Left renal cortex interstitium (tissue), 4 donors: Measurements from ENCODE around the gene LTBP1. TPM values are rescaled to one million over a fixed set of nuclear protein-coding genes. Genes with fewer than 3 reads are reported as not detected.
"Not testable (repeated sequence)": the region's sequence is repeated elsewhere in the genome, so short reads cannot be mapped to it uniquely, and the experiment has no call there.

ENCODE experiments used
- DNase-seq, 4 donors: peaks; one replicate each; pipeline ENCODE4 v3.0.0-alpha.2; 2013; ENCODE audit warnings: low read depth in 4 of 4, low spot score in 2 of 4, missing footprints in 1 of 4
- polyA plus RNA-seq, 4 donors: library from polyadenylated mRNA; unstranded; fragments of 120-200 nt; gene quantifications; one replicate each; pipeline ENCODE4 v1.2.1, GENCODE V29; 2013; ENCODE audit not compliant: insufficient read length in 4 of 4

The LTBP1 gene
- polyA plus RNA-seq, 4 donors = 65.7 to 85.2 (median 76.3) TPM

GRCh38 chr2:32958821-32959220 lies 12.1 kb downstream of the LTBP1 start:
- DNase-seq = no peak

- DNase-seq = no peak
Measured at GRCh38 chr2:32960238-32960637, 13.5 kb downstream of the LTBP1 start.

GRCh38 chr2:32960647-32961403 lies 14.1 kb downstream of the LTBP1 start:
- DNase-seq = no peak

- no peak for DNase-seq
Measured at GRCh38 chr2:32962690-32963089, 15.9 kb downstream of the LTBP1 start.

GRCh38 chr2:32963941-32964340 lies 17.2 kb downstream of the LTBP1 start:
- DNase-seq = no peak

GRCh38 chr2:32965523-32966171 lies 18.9 kb downstream of the LTBP1 start:
- no peak for DNase-seq

GRCh38 chr2:32969444-32970162 lies 22.9 kb downstream of the LTBP1 start:
- DNase-seq = no peak

- not testable (repeated sequence) for DNase-seq
Measured at GRCh38 chr2:32973772-32974171, 27.0 kb downstream of the LTBP1 start.

- no peak for DNase-seq
Measured at GRCh38 chr2:32976409-32977063, 29.8 kb downstream of the LTBP1 start.

- DNase-seq = no peak
Measured at GRCh38 chr2:32977228-32977758, 30.5 kb downstream of the LTBP1 start.

- DNase-seq = no peak
Measured at GRCh38 chr2:32981612-32982011, 34.9 kb downstream of the LTBP1 start.

- not testable (repeated sequence) for DNase-seq
Measured at GRCh38 chr2:32983193-32983924, 36.6 kb downstream of the LTBP1 start.

GRCh38 chr2:32986480-32986879 lies 39.7 kb downstream of the LTBP1 start:
- no peak for DNase-seq

GRCh38 chr2:32988525-32988924 lies 41.8 kb downstream of the LTBP1 start:
- no peak for DNase-seq

- DNase-seq = no peak
Measured at GRCh38 chr2:32990556-32990955, 43.8 kb downstream of the LTBP1 start.

- DNase-seq = no peak
Measured at GRCh38 chr2:32991091-32991845, 44.5 kb downstream of the LTBP1 start.

- DNase-seq = no peak
Measured at GRCh38 chr2:32993005-32993539, 46.3 kb downstream of the LTBP1 start.

GRCh38 chr2:32997705-32998104 lies 51.0 kb downstream of the LTBP1 start:
- DNase-seq = no peak

GRCh38 chr2:33000986-33001385 lies 54.2 kb downstream of the LTBP1 start:
- DNase-seq = no peak
